Bone marrow (tissue), 2 donors: ENCODE results near the gene DTX3.
"Not testable (repeated sequence)": the region's sequence is repeated elsewhere in the genome, so short reads cannot be mapped to it uniquely, and the experiment has no call there.

Source experiments
- DNase-seq, 2 donors: peaks; one replicate each; lab custom pipeline; 2025; lab: John Stamatoyannopoulos, UW

DTX3 gene

DNA sequence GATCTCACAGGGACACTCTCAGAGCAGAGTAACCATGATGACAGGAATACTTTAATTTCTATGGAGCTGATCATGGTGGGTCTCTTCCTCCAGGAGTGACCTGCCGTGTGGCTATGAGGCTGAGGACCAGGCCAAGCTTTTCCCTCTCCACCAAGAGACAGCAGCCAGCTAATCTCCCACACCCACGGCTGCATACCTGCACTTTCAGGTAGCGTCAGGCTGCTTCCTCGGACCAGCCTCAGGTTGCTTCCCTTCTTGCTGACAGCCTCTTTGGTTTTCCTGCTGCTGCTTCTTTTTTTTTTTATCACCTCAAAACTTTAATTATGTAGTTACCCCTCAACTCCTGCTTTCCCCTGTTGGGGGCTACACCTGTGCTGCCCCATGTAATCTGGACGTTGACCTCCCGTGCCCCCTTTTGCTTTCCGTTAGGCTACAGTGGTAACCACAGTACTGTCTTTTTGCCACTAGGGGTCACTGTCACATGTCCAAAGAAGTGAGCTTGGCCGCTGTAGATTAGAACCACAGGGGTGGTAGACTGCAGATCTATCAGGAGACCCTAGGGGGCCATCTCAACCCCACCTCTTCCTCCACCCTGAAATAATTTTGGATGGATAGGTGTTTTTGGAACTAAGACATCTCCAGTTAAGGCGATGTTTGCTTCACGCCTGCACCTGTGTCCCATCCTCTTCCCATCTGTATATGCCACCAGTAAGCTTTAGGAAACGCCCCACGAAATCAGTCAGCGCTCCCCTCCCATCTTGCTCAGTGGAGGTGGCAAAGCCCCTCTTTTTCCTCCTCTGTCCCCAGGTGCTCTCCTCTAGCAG is 21.4 kb upstream of the DTX3 start:
- DNase-seq, result peak; percentile 3 to 73

DNA sequence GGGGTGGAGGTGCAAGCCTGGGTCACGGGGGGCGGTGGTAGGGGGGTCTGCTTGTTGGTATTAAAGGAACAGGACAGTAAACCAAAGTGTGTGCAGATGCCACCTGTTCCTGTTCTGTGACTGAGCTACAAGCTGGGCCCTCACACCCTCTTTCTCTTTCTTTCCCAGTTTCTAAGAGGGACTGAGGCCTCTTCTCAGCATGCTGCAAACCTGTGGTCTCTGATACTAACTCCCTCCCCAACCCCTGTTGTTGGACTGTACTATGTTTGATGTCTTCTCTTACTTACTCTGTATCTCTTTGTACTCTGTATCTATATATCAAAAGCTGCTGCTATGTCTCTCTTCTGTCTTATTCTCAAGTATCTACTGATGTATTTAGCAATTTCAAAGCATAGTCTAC is 20.6 kb upstream of the DTX3 start:
- no peak for DNase-seq

DNA sequence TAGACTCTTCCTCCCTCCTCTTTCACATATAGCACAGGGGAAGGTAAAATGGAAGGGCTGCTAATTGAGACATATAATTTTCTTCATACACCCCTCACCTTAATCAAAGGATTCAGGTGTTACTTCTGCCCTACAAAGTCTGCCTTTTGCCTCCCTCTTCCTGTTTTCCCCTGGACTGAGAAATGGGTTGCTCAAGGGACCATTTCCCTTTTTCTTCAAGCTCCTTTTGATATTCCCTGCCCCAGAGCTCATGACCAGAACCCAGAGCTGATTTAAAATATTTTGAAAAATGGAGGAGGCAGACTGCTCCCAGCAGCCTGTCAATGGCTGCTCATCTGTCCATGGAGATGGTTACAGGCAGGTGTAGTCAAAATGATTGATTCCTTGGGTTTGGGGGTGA is 19.9 kb upstream of the DTX3 start:
- DNase-seq, result no peak

- no peak for DNase-seq
Measured at GRCh38 chr12:57585156-57585555, 19.5 kb upstream of the DTX3 start.

DNA sequence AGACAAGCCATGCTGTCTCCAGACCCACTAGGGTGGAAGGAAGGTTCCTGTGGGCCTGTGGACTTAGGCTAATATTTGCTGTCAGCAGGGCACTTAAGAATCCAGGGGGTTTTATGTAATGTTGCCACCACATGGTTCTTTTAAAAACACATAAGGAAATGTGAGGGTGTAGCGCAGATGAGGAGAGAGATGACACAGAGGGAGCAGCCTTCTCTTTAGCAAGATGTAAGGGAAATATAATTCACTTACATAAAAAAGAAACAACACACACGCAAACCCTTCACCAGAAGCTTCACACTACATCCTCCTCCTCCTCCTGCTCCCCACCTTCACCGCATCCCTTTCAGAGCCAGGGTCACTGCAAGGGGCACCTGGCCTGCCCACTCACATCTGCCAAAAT is 18.5 kb upstream of the DTX3 start:
- DNase-seq, result no peak

- no peak for DNase-seq
Measured at GRCh38 chr12:57586832-57587429, 17.7 kb upstream of the DTX3 start.

GRCh38 chr12:57588951-57589610 is 15.5 kb upstream of the DTX3 start:
- not testable (repeated sequence) for DNase-seq

DNA sequence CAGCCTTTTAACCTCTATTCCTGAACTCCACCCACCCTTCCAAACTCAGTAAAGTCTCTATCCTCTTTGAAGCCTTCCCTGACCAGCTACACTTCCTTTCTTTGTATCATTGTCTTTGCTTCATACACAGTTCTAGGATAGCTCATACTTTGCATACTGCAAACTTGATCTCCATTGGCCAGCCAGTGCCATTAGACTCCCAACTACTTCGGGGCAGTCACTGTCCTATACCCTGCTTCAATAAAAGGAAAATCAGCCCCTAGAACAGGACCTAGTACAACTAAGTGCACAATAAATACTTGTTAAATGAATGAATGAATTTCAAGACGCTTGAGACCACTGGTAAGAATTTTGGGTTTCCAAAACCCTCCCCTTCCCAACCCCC is 14.2 kb upstream of the DTX3 start:
- DNase-seq, result no peak

DNA sequence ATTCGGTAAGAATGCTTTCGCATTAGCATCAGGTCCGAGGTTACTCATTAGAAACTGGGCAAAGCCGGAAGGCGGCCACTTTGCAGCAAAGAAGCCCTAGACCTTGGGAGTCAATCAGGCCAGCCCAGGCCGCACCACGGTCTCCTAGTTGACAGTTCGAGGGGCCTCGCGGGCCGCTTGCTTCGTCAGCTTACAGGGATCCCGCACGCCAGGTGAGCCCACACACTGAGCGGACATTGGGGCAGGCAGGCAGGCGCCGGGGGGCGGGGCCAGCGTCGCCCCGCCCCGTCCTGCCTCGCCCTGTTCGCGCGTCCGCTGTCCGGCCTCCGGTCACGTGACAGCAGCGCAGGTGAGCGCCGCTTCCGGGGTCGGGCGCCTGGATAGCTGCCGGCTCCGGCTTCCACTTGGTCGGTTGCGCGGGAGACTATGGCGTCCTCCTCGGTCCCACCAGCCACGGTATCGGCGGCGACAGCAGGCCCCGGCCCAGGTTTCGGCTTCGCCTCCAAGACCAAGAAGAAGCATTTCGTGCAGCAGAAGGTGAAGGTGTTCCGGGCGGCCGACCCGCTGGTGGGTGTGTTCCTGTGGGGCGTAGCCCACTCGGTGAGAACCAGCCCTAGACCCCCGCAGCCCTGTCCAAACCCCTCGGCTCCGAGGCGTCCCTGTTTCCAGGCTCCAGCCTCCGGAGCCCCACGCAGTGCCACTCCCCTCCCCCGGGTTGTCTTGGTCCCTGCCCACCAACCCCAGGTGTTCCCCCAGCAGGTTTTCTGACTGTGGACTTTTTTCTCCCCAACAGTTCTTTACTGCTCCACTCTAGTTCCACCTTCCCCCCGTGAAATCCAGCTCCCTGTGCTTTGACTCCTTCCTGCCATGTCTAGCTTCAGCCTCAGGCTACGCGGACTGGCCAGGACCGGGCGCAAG is 13.5 kb upstream of the DTX3 start, which contains the start of gene PIP4K2C:
Gene PIP4K2C (plus strand): TSS at position 329 of the 918 bp plus-strand sequence. CDS start 98 bp downstream, at position 427.
- DNase-seq, result peak in 1 of 2 donors; percentile 57

GRCh38 chr12:57591782-57592325 is 12.8 kb upstream of the DTX3 start:
- DNase-seq, result no peak

- DNase-seq, result no peak
Measured at GRCh38 chr12:57592551-57593165, 12.0 kb upstream of the DTX3 start.

DNA sequence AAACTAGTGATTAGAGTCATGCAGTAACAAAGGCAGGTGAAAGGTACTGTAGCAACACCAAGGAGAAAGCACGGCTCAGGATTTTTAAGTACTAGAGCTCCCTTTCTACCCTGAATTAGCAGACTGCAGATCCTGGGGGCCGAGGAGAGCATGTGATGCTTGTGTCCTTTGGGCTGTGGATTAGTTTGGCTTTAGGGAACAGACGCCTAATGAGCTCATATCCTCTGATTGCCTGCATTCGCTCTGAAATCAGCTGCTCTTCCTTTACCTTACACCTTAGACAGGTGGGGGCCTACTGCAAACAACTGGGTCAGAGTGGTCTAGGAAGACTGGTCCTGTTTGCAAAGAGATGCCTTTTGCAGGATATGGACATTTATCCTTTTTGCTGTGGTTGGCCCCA is 11.4 kb upstream of the DTX3 start:
- DNase-seq, result no peak

DNA sequence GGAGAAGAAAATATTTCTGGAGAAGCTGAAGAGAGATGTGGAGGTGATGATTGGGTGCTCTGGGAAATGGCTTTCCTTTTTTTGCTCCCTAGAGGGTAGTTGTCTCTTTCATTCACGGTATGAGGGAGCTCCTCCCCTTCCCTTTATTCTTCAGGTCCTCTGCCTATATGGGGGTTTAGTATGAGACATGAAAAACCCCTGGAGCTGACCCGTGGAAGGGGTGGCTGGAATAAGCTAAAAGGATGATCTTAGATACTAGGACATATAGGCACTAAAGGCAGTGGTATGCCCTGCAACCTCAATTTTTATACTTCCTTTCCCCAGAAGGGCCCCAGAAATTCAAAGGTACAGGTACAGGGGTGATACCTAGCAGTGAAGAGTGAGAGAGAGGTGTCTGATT is 4.2 kb upstream of the DTX3 start:
- DNase-seq, result no peak

- no peak for DNase-seq
Measured at GRCh38 chr12:57602544-57602943, 2.1 kb upstream of the DTX3 start.

- no peak for DNase-seq
Measured at GRCh38 chr12:57603324-57603723, 1.3 kb upstream of the DTX3 start.

DNA sequence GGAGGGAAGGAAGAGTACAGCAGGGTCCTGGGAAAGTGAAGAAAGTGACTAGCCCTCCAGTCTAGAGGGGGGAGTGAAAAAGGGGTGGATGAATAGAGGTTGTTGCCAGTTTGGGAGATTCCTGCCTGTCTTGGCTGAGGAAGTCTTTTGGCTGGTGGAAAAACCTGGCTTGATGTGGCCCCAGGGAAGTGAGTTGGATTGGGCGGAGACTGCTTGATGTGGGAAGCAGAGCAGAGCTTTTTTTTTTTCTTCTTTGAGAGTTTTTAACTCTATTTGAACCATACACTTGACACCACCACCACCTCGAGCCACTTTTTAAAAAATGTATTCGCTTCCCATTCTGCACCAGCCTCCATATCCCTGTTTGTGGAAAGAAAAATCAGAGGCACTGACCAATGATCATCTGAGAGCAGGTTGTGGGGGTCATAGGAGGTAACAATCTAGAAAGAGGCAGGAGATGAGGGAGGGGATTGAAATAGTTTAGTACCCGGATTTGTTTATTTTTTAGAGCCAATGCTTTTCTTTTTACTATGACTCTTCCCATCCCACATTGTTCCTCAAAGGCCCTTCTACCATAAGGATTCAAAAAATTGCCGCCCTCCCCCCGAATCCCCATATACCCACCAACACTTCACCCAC is 690 bp upstream of the DTX3 start:
- DNase-seq, result no peak

DNA sequence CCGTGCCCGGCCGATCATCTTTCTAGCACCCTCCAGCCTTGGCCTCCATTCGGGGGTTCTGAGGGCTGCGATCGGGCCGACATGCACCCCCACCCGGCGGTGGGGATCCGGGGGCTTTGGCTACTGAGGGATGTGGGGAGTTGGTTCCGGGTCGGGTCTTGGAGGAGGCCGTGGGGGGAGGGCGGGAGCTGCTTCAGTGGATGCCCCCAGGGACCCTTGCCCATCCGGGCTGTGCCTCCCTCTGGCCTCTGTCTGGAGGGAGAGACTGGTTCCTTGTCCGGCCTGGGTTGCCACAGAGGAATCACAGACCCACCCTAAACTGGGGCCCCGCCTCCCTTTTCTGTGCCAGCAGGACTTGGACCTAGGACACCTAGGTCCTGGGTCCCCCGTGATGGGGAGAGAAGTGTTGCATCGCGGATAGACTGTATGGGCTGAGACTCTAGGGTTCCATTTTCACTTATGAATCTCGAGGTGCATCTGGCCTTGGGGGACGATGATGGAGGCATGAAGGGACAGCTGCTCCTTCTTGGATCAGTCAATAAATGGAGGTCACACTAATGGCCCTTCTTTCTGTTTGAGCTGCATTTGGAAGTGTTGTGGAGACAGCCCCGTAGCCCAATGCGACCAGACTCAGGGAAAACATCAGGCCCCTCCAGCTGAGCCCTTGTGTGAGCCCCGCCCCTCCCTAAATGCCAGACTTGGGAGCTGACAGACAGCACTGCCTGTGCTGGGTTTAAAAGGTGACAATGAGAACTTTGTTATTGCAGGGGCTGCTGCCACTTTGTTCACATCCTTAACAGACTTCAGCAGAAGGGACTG is 577 bp downstream of the DTX3 start:
- no peak for DNase-seq

DNA sequence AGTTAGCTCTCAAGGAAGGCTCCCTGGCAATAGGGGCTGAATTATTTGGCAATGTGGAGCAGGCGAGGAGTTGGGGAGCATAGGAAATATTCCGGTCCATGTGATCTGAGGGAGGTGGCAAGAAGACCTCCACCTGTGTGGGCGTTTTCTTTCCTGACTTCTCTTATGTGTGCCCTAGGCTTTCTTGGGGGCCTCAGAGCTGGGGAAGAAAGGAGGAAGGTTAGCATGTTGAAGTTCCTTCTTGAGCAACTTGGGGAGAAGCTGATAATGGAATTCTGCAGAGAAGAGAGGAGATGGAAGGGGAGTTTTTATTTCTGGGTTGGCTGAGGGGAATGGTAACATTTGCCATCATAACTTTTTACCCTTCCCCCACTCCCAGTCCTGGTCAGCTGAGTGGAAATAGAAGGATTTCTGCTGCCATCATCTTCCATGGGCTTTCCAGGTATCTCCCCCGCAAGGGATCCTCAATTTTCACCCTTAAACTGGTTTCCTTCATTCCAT is 1.2 kb downstream of the DTX3 start:
- no peak for DNase-seq

- DNase-seq, result no peak
Measured at GRCh38 chr12:57606399-57606798, 1.8 kb downstream of the DTX3 start.

DNA sequence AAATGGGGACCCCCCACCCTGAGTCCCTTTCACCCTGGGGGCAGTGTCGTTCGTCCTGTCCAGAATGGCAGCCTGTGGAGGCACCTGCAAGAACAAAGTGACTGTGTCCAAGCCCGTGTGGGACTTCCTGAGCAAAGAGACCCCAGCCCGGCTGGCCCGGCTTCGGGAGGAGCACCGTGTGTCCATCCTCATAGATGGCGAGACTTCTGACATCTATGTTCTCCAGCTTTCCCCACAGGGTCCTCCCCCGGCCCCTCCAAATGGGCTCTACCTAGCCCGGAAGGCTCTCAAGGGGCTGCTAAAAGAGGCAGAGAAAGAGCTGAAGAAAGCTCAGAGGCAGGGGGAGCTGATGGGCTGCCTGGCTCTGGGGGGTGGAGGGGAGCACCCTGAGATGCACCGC is 2.2 kb downstream of the DTX3 start:
- DNase-seq, result no peak
